H1 (cell line): ENCODE data around the gene GAP43. TPM values are rescaled to one million over a fixed set of nuclear protein-coding genes. Genes with fewer than 3 reads are reported as not detected.

Experiments used
- CTCF ChIA-PET: fragments of 300-600 bp; sonication (Branson Sonifier 250); formaldehyde crosslinking; loops from one replicate; lab custom pipeline; 2021; ENCODE audit not compliant: partially characterized antibody; lab: Charles Lee
- POLR2A ChIA-PET: fragments of 300-600 bp; sonication (Branson Sonifier 250); formaldehyde crosslinking; loops from one replicate; lab custom pipeline; 2021; ENCODE audit warnings: inconsistent platforms; ENCODE audit not compliant: partially characterized antibody; lab: Charles Lee
- DNase-seq, 2 experiments: peaks; one replicate each; pipeline versions ENCODE4 v3.0.0 to v3.0.0-alpha.2; 2010 to 2022; ENCODE audit warnings: low spot score in 2 of 2, low read depth in 1 of 2, mixed read lengths in 1 of 2
- FAIRE-seq: peaks from 2 replicates; lab custom pipeline; 2011; peaks lifted over from hg19 to GRCh38; lab: Jason Lieb, UNC
- H2AFZ ChIP-seq: 2 replicates; pipeline ENCODE4 v1.8.1; 2012; ENCODE audit warnings: low read length, inconsistent platforms
- H2AK5ac ChIP-seq: 2 replicates; pipeline ENCODE4 v1.6.1; 2013; ENCODE audit warnings: low read depth, low read length
- H2BK120ac ChIP-seq: replicated peaks from 2 replicates; pipeline ENCODE3; 2013; ENCODE audit warnings: low read depth, low read length, inconsistent platforms
- H2BK12ac ChIP-seq: 2 replicates; pipeline ENCODE4 v1.6.1; 2013; ENCODE audit warnings: low read depth, low read length
- H2BK15ac ChIP-seq: 2 replicates; pipeline ENCODE4 v1.6.1; 2013; ENCODE audit warnings: low read length
- H2BK20ac ChIP-seq: 2 replicates; pipeline ENCODE4 v1.6.1; 2013; ENCODE audit warnings: low read length
- H2BK5ac ChIP-seq: 2 replicates; pipeline ENCODE4 v1.6.1; 2013; ENCODE audit warnings: low read depth, low read length
- H3K14ac ChIP-seq: 2 replicates; pipeline ENCODE4 v1.6.1; 2013; ENCODE audit warnings: inconsistent platforms; ENCODE audit not compliant: insufficient read length
- H3K18ac ChIP-seq: 2 replicates; pipeline ENCODE4 v1.6.1; 2013; ENCODE audit warnings: low read length; ENCODE audit errors: extremely low read depth
- H3K23ac ChIP-seq: 2 replicates; pipeline ENCODE4 v1.6.1; 2013; ENCODE audit warnings: inconsistent platforms; ENCODE audit not compliant: insufficient read length
- H3K23me2 ChIP-seq: 2 replicates; pipeline ENCODE4 v1.6.1; 2013; ENCODE audit warnings: low read depth, low read length
- H3K27ac ChIP-seq: 2 replicates; pipeline ENCODE4 v1.6.1; 2011; ENCODE audit warnings: low read depth, low read length, inconsistent platforms
- H3K27me3 ChIP-seq, 4 experiments: replicated peaks in 1 of 4; 1 replicate in 1 of 4; 2 replicates in 3 of 4; pipeline versions ENCODE4 v1.6.1 to v1.8.1; 2011 to 2013; ENCODE audit warnings: low read length in 3 of 4, mild to moderate bottlenecking in 3 of 4, inconsistent platforms in 2 of 4, mixed read lengths in 2 of 4, moderate library complexity in 1 of 4; ENCODE audit not compliant: control insufficient read depth in 3 of 4, insufficient read depth in 3 of 4; ENCODE audit errors: extremely low read depth in 1 of 4
- H3K36me3 ChIP-seq, 4 experiments: 2 replicates each; pipeline versions ENCODE4 v1.6.1 to v1.8.1; 2011 to 2013; ENCODE audit warnings: mild to moderate bottlenecking in 4 of 4, low read length in 3 of 4, moderate library complexity in 2 of 4, control low read depth in 1 of 4, inconsistent platforms in 1 of 4; ENCODE audit not compliant: insufficient read depth in 4 of 4, control insufficient read depth in 2 of 4
- H3K4ac ChIP-seq: replicated peaks from 2 replicates; pipeline ENCODE3; 2013; ENCODE audit warnings: low read length, low read depth, mixed read lengths, inconsistent platforms; ENCODE audit not compliant: insufficient read length
- H3K4me1 ChIP-seq, 4 experiments: replicated peaks in 1 of 4; 1 replicate in 1 of 4; 2 replicates in 3 of 4; pipeline versions ENCODE4 v1.6.1 to v1.8.1; 2011 to 2013; ENCODE audit warnings: low read length in 3 of 4, inconsistent platforms in 2 of 4, mixed read lengths in 1 of 4; ENCODE audit not compliant: insufficient read depth in 4 of 4, control insufficient read depth in 3 of 4
- H3K4me2 ChIP-seq, 2 experiments: 2 replicates each; pipeline versions ENCODE4 v1.6.1 to v1.8.1; 2011 to 2013; ENCODE audit warnings: low read depth in 2 of 2, low read length in 2 of 2, control low read depth in 1 of 2, inconsistent platforms in 1 of 2, mild to moderate bottlenecking in 1 of 2; ENCODE audit not compliant: insufficient read depth in 1 of 2
- H3K4me3 ChIP-seq, 4 experiments: fragments of 200-600, 300-600 bp in 1 of 4; sonication (generic), shearing (Covaris generic), sonication (Bioruptor Twin) in 1 of 4; 2 replicates each; pipeline versions ENCODE4 v1.5.1 to v1.8.1; 2011 to 2016; ENCODE audit warnings: low read length in 4 of 4, low read depth in 3 of 4, control low read depth in 2 of 4, inconsistent platforms in 2 of 4, mild to moderate bottlenecking in 2 of 4, mixed read lengths in 1 of 4, moderate library complexity in 1 of 4; ENCODE audit not compliant: insufficient read depth in 2 of 4; ENCODE audit errors: extremely low read depth in 1 of 4
- H3K56ac ChIP-seq: replicated peaks from 2 replicates; pipeline ENCODE3; 2013; ENCODE audit warnings: low read depth, mild to moderate bottlenecking, mixed read lengths, low read length, inconsistent platforms; ENCODE audit not compliant: insufficient read length
- H3K79me1 ChIP-seq: 2 replicates; pipeline ENCODE4 v1.6.1; 2013; ENCODE audit warnings: low read depth, low read length, control low read depth
- H3K79me2 ChIP-seq, 2 experiments: 2 replicates each; pipeline versions ENCODE4 v1.6.1 to v1.8.1; 2012 to 2013; ENCODE audit warnings: low read length in 2 of 2, mild to moderate bottlenecking in 2 of 2, inconsistent platforms in 1 of 2; ENCODE audit not compliant: insufficient read depth in 2 of 2, control insufficient read depth in 1 of 2
- H3K9ac ChIP-seq, 4 experiments: replicated peaks in 1 of 4; 1 replicate in 1 of 4; 2 replicates in 3 of 4; pipeline versions ENCODE4 v1.6.1 to v1.8.1; 2011 to 2013; ENCODE audit warnings: low read depth in 3 of 4, low read length in 3 of 4, control low read depth in 2 of 4, mild to moderate bottlenecking in 2 of 4, moderate library complexity in 2 of 4, inconsistent platforms in 1 of 4; ENCODE audit errors: extremely low read depth in 1 of 4
- H3K9me3 ChIP-seq, 2 experiments: 2 replicates each; pipeline versions ENCODE4 v1.6.1 to v1.8.1; 2012 to 2013; ENCODE audit warnings: mild to moderate bottlenecking in 2 of 2, moderate library complexity in 2 of 2, control low read depth in 1 of 2, inconsistent platforms in 1 of 2, low read depth in 1 of 2, low read length in 1 of 2, mixed read lengths in 1 of 2; ENCODE audit not compliant: insufficient read depth in 2 of 2
- H4K20me1 ChIP-seq, 2 experiments: replicated peaks in 1 of 2; 2 replicates each; pipeline versions ENCODE3 to v1.8.1; 2011 to 2013; ENCODE audit warnings: inconsistent platforms in 2 of 2, low read length in 2 of 2, mild to moderate bottlenecking in 1 of 2; ENCODE audit not compliant: insufficient read depth in 2 of 2, control insufficient read depth in 1 of 2
- H4K5ac ChIP-seq: 2 replicates; pipeline ENCODE4 v1.6.1; 2013; ENCODE audit warnings: low read length, low read depth, mixed read lengths, inconsistent platforms; ENCODE audit not compliant: insufficient read length
- H4K8ac ChIP-seq: 2 replicates; pipeline ENCODE4 v1.8.0; 2013; ENCODE audit warnings: mild to moderate bottlenecking, moderate library complexity, low read length, inconsistent platforms; ENCODE audit not compliant: insufficient read depth; ENCODE audit errors: extremely low read depth
- H4K91ac ChIP-seq: replicated peaks from 2 replicates; pipeline ENCODE3; 2013; ENCODE audit warnings: low read length, mixed read lengths, inconsistent platforms; ENCODE audit not compliant: insufficient read length
- CTBP2 ChIP-seq: IDR thresholded peaks from 2 replicates; pipeline ENCODE4 v1.7.0; 2011; ENCODE audit warnings: borderline replicate concordance, mild to moderate bottlenecking, moderate library complexity, mixed read lengths, low read length; ENCODE audit not compliant: insufficient read depth, insufficient read length
- GABPA ChIP-seq: IDR thresholded peaks from 2 replicates; pipeline ENCODE4 v1.6.1; 2011; ENCODE audit warnings: mild to moderate bottlenecking, low read length, moderate library complexity, borderline replicate concordance; ENCODE audit not compliant: insufficient read depth
- JUND ChIP-seq: IDR thresholded peaks from 2 replicates; pipeline ENCODE4 v1.6.1; 2011; ENCODE audit warnings: mild to moderate bottlenecking, improper control_type of control experiment, low read length
- MAX ChIP-seq: IDR thresholded peaks from 2 replicates; pipeline ENCODE4 v1.6.1; 2012; ENCODE audit warnings: inconsistent platforms
- NANOG ChIP-seq: IDR thresholded peaks from 2 replicates; pipeline ENCODE4 v1.6.1; 2011; ENCODE audit warnings: low read length, low read depth, mild to moderate bottlenecking, inconsistent platforms; ENCODE audit not compliant: insufficient read depth, poor library complexity, severe bottlenecking
- POU5F1 ChIP-seq: IDR thresholded peaks from 2 replicates; pipeline ENCODE4 v1.6.1; 2011; ENCODE audit warnings: low read depth, mild to moderate bottlenecking, low read length, moderate library complexity
- RAD21 ChIP-seq, 2 experiments: IDR thresholded peaks in 1 of 2; conservative IDR thresholded peaks in 1 of 2; 2 replicates each; pipeline ENCODE4 v1.6.1; 2011; ENCODE audit warnings: low read depth in 2 of 2, low read length in 2 of 2, improper control_type of control experiment in 1 of 2, inconsistent platforms in 1 of 2, mild to moderate bottlenecking in 1 of 2, moderate library complexity in 1 of 2
- RNF2 ChIP-seq: fragments of 200-900, 300-1000 bp; sonication (generic); IDR thresholded peaks from 2 replicates; pipeline ENCODE4 v1.7.1; 2016; ENCODE audit warnings: borderline replicate concordance, low read depth, mild to moderate bottlenecking, antibody characterized with exemption, low read length; ENCODE audit not compliant: poor library complexity, severe bottlenecking; ENCODE audit errors: missing control alignments
- SIRT6 ChIP-seq: IDR thresholded peaks from one replicate; pipeline ENCODE4 v1.7.1; 2012; ENCODE audit warnings: low read length, inconsistent platforms
- SP1 ChIP-seq: IDR thresholded peaks from 2 replicates; pipeline ENCODE4 v1.6.1; 2011; ENCODE audit warnings: low read depth, low read length
- TAF1 ChIP-seq: IDR thresholded peaks from 2 replicates; pipeline ENCODE4 v1.6.1; 2011; ENCODE audit warnings: mild to moderate bottlenecking, low read depth, low read length
- ZNF274 ChIP-seq: IDR thresholded peaks from 2 replicates; pipeline ENCODE4 v1.7.0; 2012; ENCODE audit warnings: low read length, borderline replicate concordance; ENCODE audit errors: extremely low read depth
- WGBS, 2 experiments: shearing (Covaris generic) in 1 of 2; methylation state at CpG; one replicate each; pipeline versions ENCODE4 v1.1.6 to v1.1.7; 2013 to 2015; ENCODE audit warnings: low lambda C conversion rate in 2 of 2, mixed read lengths in 2 of 2, inconsistent platforms in 1 of 2, low coverage in 1 of 2, missing lambda C conversion rate in 1 of 2; ENCODE audit not compliant: insufficient replicate concordance in 2 of 2, insufficient coverage in 1 of 2, insufficient read length in 1 of 2; ENCODE audit errors: extremely low coverage in 1 of 2, missing lambda C conversion rate in 1 of 2; 5-methylcytosine and 5-hydroxymethylcytosine counted together
- polyA plus RNA-seq, 7 experiments: library from polyadenylated mRNA; depleted of rRNA in 3 of 7; stranded (reverse) in 5 of 7; unstranded in 2 of 7; fragments of >200 nt in 5 of 7; fragments of 200-250 nt in 2 of 7; gene quantifications; 1 replicate in 5 of 7; 2 replicates in 1 of 7; 4 replicates in 1 of 7; pipeline versions ENCODE4 v1.2.1 to v1.2.3, GENCODE V29; 2011 to 2013; ENCODE audit warnings: missing spikeins in 2 of 7, mixed read lengths in 2 of 7
- total RNA-seq: library from RNA; stranded (reverse); fragmentation: NEBNext Ultra II Directional; extraction: Animal tissue kit (Norgen Biotek cat#: 25700); gene quantifications from 2 replicates; pipeline ENCODE4 v1.2.1, GENCODE V29; 2021

Gene GAP43
- total and polyA plus RNA-seq, 2 of the 8 experiments (the other 6 are each of a cell fraction or from before 2014, with no cell fraction given): 11.2 to 21.9 TPM

GRCh38 chr3:115680803-115681345, 57.6 kb downstream of the GAP43 start:
- Histone ChIP-seq H3K79me2 (no peaks in the 10 kb centered on the region), H2AK5ac (no peak overlapping the region)
- POLR2A ChIA-PET: no interaction called here

More at GRCh38 chr3:115680803-115681345, 57.6 kb downstream of the GAP43 start:
- Histone ChIP-seq H3K14ac (no peak overlapping the region), H3K27ac (no peak overlapping the region), H3K27me3 (no peaks in the 10 kb centered on the region), H2BK15ac (no peak overlapping the region), H3K18ac (no peak overlapping the region), H4K8ac (no peak overlapping the region), H4K5ac (no peak overlapping the region), H3K36me3 (no peaks in the 10 kb centered on the region), H2BK5ac (no peak overlapping the region), H3K23me2 (no peaks in the 10 kb centered on the region), H2AFZ (no peak overlapping the region), H3K9ac (no peak overlapping the region), H3K4me2 (no peak overlapping the region), H3K4me1 (no peaks in the 10 kb centered on the region), H3K23ac (no peak overlapping the region), H3K9me3 (no peaks in the 10 kb centered on the region), H2BK12ac (no peak overlapping the region), H3K4ac (no peak overlapping the region), H3K79me1 (no peaks in the 10 kb centered on the region), H2BK20ac (no peak overlapping the region), H4K20me1 (no peaks in the 10 kb centered on the region), H4K91ac (no peak overlapping the region), H3K56ac (no peak overlapping the region), H2BK120ac (no peak overlapping the region), H3K4me3 (no peak overlapping the region)
- TF ChIP-seq GABPA: no peak
- TF ChIP-seq SP1: no peak
- no peak for TF ChIP-seq SIRT6
- no peak for TF ChIP-seq JUND
- no peak for TF ChIP-seq CTBP2
- TF ChIP-seq NANOG: no peak
- TF ChIP-seq ZNF274: no peak
- no peak for TF ChIP-seq POU5F1
- TF ChIP-seq TAF1: no peak
- no peak for TF ChIP-seq RNF2
- TF ChIP-seq RAD21 (IDR thresholded peaks at IDR 0.05 in 1 of 2, conservative IDR thresholded peaks at IDR 0.05 in 1 of 2; ENCODE audit: low read depth in 2 of 2, low read length in 2 of 2): no peak
- TF ChIP-seq MAX: no peak
- FAIRE-seq: no peak
- 98% methylated on average over 2 of the region's 2 CpGs; no CpG with 5 or more reads in 1 of the 2 experiments for WGBS, 2 experiments
- DNase-seq: no peak
- CTCF ChIA-PET: interaction anchor here (1.0 to 1.2 kb wide), 2 partner anchors 13 to 463 kb away, joined by 3 to 4 read pairs; no protein-coding TSS in a partner anchor
